ENCODE measurements around the gene ELN. TPM values are rescaled to one million over a fixed set of nuclear protein-coding genes. Genes with fewer than 3 reads are reported as not detected.

ELN gene
- total RNA-seq, 4 donors from 2014 or later, result 5.3 to 14.8 (median 6.9) TPM

DNA sequence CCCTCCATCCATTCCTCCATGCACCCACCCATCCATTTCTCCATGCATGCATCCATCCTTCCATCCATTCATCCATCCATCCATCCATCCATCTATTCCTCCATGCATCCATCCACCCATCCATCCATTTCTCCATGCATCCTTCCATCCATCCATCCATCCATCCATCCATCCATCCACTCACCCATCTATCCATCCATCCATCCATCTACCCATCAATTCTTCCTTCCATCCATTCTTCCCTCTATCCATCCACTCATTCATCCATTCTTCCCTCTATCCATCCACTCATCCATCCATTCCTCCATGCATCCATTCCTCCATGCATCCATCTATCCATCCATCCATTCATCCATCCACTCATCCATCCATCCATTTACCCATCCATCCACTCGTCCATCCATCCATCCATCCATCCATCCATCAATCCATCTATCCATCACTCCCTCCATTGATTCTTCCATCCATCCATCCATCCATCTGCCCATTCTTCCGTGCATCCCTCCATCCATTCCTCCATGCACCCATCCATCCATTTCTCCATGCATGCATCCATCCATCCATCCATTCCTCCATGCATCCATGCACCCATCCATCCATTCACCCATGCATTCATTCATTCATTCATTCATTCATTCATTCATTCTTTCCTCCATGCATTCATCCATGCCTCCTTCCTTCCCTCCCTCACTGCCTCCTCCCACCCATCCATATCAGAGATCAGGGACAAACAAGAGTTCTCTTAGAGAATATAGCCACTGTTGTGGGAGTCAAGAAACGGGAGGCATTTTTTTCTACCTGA is 22.2 kb downstream of the ELN start:
- intact Hi-C loops (cut with DNase I; ENCODE audit: low total_unique reads), result no loop called here
- Histone ChIP-seq H3K4me1 (no peaks in the 10 kb centered on the region), H3K27me3 (peaks cover 0 to 3% (median 0%) of the 10 kb centered on the region in 3 donors), H3K9me3 (no peaks in the 10 kb centered on the region), H3K27ac (no peak overlapping the region), H3K36me3 (no peaks in the 10 kb centered on the region), H3K4me3 (no peak overlapping the region)
- no peak for DNase-seq
- ATAC-seq, result no peak
- no peak for TF ChIP-seq POLR2A (IDR thresholded peaks at IDR 0.05)
- TF ChIP-seq, protein P1, sequence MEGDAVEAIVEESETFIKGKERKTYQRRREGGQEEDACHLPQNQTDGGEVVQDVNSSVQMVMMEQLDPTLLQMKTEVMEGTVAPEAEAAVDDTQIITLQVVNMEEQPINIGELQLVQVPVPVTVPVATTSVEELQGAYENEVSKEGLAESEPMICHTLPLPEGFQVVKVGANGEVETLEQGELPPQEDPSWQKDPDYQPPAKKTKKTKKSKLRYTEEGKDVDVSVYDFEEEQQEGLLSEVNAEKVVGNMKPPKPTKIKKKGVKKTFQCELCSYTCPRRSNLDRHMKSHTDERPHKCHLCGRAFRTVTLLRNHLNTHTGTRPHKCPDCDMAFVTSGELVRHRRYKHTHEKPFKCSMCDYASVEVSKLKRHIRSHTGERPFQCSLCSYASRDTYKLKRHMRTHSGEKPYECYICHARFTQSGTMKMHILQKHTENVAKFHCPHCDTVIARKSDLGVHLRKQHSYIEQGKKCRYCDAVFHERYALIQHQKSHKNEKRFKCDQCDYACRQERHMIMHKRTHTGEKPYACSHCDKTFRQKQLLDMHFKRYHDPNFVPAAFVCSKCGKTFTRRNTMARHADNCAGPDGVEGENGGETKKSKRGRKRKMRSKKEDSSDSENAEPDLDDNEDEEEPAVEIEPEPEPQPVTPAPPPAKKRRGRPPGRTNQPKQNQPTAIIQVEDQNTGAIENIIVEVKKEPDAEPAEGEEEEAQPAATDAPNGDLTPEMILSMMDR (IDR thresholded peaks at IDR 0.05 in 4 of 5, conservative IDR thresholded peaks at IDR 0.05 in 1 of 5), result no peak
- in situ Hi-C loops (cut with MboI; ENCODE audit: low sequenced_read_pairs in 4 of 4), result loop anchor here in 1 of 4 donors (25.0 kb wide), 1 partner anchor 337 kb away; no protein-coding TSS in a partner anchor

DNA sequence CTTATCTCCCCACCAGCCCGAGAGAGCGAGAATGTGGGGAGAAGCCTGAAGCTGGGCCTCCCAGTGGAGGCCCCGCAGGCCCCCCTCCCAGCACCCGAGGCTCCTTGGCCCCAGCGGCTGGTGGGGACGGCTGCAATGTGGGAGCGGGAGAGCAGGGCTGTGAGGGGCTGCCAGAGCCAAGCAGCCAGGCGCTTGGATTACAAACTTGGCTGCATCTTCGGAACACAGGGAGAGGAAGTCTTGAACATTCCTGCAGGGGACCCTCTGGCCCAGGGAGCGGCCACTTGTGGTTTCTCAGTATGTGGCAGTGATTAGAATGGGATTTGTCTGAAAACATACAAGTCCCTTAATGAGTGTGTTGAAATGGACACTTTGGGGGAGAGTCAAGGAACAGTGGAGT is 23.2 kb downstream of the ELN start:
- Histone ChIP-seq H3K9me3 (no peaks in the 10 kb centered on the region), H3K27ac (no peak overlapping the region), H3K36me3 (no peaks in the 10 kb centered on the region), H3K4me3 (no peak overlapping the region), H3K27me3 (peaks cover 0 to 3% (median 0%) of the 10 kb centered on the region in 3 donors), H3K4me1 (no peaks in the 10 kb centered on the region)
- intact Hi-C loops (cut with DNase I; ENCODE audit: low total_unique reads) (no loop called here), in situ Hi-C loops (cut with MboI; ENCODE audit: low sequenced_read_pairs in 4 of 4) (loop anchor here in 1 of 4 donors (25.0 kb wide), 1 partner anchor 336 kb away; no protein-coding TSS in a partner anchor)
- DNase-seq, result no peak
- no peak for ATAC-seq
- no peak for TF ChIP-seq POLR2A (IDR thresholded peaks at IDR 0.05)
- TF ChIP-seq, protein P1 (IDR thresholded peaks at IDR 0.05 in 4 of 5, conservative IDR thresholded peaks at IDR 0.05 in 1 of 5), result no peak

DNA sequence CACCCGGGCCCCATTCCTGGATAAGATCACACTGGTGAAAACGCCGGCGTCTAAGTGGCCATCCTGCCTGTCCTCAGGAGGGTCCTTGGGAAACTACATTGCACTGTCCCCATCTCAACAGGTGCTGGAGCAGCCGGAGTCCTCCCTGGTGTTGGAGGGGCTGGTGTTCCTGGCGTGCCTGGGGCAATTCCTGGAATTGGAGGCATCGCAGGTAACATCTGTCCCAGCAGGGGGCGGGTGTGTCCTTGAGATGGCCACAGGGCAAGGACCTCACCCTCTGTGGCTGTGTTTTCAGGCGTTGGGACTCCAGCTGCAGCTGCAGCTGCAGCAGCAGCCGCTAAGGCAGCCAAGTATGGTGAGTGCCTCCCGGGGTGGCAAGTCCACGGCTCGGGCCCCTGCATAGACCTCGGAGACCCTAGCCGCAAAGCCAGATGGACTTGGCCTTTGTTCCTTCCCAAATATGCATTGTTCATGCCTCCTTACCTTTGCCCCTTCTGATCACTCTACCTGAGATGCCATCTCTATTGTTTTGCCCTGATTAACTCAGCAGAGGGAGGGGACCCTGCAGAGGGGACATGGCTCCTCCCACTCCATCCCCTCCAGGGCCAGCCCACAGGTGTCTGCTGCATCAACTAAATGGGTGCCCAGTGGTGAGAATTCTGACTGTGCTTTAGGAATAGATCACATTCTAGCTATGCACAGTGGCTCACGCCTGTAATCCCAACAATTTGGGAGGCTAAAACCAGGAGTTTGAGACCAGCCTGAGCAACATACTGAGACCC is 23.8 kb downstream of the ELN start:
- H3K36me3 ChIP-seq, result no peaks in the 10 kb centered on the region
- H3K4me1 ChIP-seq, result no peaks in the 10 kb centered on the region
- H3K27me3 ChIP-seq, result peaks cover 0 to 3% (median 0%) of the 10 kb centered on the region in 3 donors
- no peak for TF ChIP-seq POLR2A (IDR thresholded peaks at IDR 0.05)
- TF ChIP-seq, protein P1 (IDR thresholded peaks at IDR 0.05 in 4 of 5, conservative IDR thresholded peaks at IDR 0.05 in 1 of 5), result no peak
- no peaks in the 10 kb centered on the region for H3K9me3 ChIP-seq
- intact Hi-C loops (cut with DNase I; ENCODE audit: low total_unique reads), result no loop called here
- ATAC-seq (no peak), DNase-seq (no peak)
- in situ Hi-C loops (cut with MboI; ENCODE audit: low sequenced_read_pairs in 4 of 4), result loop anchor here in 1 of 4 donors (25.0 kb wide), 1 partner anchor 335 kb away; no protein-coding TSS in a partner anchor
- no peak overlapping the region for H3K27ac ChIP-seq
- H3K4me3 ChIP-seq, result no peak overlapping the region

DNA sequence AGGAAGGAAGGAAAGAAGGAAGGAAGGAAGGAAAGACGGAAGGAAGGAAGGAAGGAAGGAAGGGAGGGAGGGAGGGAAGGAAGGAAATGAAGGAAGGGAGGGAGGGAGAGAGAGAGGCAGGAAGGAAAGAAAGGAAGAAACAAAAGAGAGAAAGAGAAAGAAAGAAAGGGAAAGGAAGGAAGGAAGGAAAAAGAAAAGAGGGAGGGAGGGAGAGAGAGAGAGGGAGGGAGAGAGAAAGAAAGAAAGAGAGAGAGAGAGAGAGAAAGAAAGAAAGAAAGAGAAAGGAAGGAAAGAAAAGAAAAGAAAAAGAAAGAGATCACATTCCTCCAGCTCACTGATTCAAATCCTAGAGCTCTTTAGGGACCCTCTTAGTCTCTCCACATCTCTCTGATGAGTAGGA is 24.7 kb downstream of the ELN start:
- intact Hi-C loops (cut with DNase I; ENCODE audit: low total_unique reads) (no loop called here), in situ Hi-C loops (cut with MboI; ENCODE audit: low sequenced_read_pairs in 4 of 4) (loop anchor here in 1 of 4 donors (25.0 kb wide), 1 partner anchor 335 kb away; no protein-coding TSS in a partner anchor)
- ATAC-seq, result no peak

More for the DNA sequence above, 24.7 kb downstream of the ELN start:
- Histone ChIP-seq H3K36me3 (no peaks in the 10 kb centered on the region), H3K27ac (no peak overlapping the region), H3K27me3 (peaks cover 0 to 3% (median 0%) of the 10 kb centered on the region in 3 donors), H3K4me3 (no peak overlapping the region), H3K9me3 (no peaks in the 10 kb centered on the region), H3K4me1 (no peaks in the 10 kb centered on the region)
- TF ChIP-seq POLR2A (IDR thresholded peaks at IDR 0.05), result no peak
- TF ChIP-seq, protein P1 (IDR thresholded peaks at IDR 0.05 in 4 of 5, conservative IDR thresholded peaks at IDR 0.05 in 1 of 5), result no peak
- no peak for DNase-seq
